ENCODE results near the gene CCDC28A. TPM values are rescaled to one million over a fixed set of nuclear protein-coding genes. Genes with fewer than 3 reads are reported as not detected.

CCDC28A gene
- total and polyA plus RNA-seq, 2 of the 4 experiments (the other 2 are of a cell fraction), result 6.8 to 8.0 TPM

DNA sequence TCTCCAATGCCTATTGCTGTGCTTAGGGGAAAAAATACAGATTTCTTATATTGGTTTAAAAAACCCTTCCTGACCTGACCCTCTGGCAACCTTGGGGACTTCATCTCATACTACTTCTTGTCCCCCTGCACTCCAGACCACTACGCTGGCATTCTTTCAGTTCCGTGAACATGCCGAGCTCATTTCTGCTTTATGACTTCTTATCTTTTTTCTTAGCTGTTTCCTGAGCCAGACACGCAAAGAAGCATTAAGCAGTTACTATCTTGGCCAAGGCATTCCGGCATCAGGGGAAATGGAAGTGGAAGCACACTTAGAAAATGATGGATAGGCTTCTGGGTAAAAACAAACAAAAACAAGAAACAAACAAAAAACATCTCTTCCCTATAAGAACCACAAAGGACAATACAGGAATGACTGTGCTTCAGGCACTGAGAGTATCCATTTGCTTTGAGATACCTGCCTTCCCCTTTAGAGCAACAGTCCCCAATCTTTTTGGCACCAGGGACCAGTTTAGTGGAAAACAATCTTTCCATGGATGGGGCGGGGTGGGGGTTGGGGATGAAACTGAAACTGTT, 4.4 kb upstream of the CCDC28A start:
- H3K18ac ChIP-seq (ENCODE audit: low read depth, low read length), result no peak overlapping the region
- no peaks in the 10 kb centered on the region for H3K9me3 ChIP-seq (ENCODE audit: control insufficient read depth, insufficient read depth, low read length)
- H2BK15ac ChIP-seq (ENCODE audit: low read depth, low read length), result no peak overlapping the region
- no peak overlapping the region for H2BK5ac ChIP-seq (ENCODE audit: low read depth, low read length, poor library complexity, severe bottlenecking)
- no peak overlapping the region for H4K91ac ChIP-seq (ENCODE audit: insufficient read depth, low read depth, low read length)
- no peak overlapping the region for H2AFZ ChIP-seq (replicated peaks; ENCODE audit: low read length, poor library complexity)
- no peaks in the 10 kb centered on the region for H3K36me3 ChIP-seq (ENCODE audit: control insufficient read depth, insufficient read depth, low read length)
- DNase-seq (no peak), ATAC-seq (ENCODE audit: low read depth) (no peak)
- no peak overlapping the region for H4K8ac ChIP-seq (ENCODE audit: low read depth in 2 of 2, low read length in 2 of 2)
- no peak overlapping the region for H3K4ac ChIP-seq (ENCODE audit: low read depth, low read length)
- intact Hi-C loops (cut with micrococcal nuclease) (loop anchor here (5.0 kb wide), 1 partner anchor 652 kb away; no protein-coding TSS in a partner anchor), in situ Hi-C loops (cut with MboI; ENCODE audit: low sequenced_read_pairs) (loop anchor here (5.0 kb wide), 1 partner anchor 652 kb away; no protein-coding TSS in a partner anchor), dilution Hi-C loops (cut with HindIII; ENCODE audit: low sequenced_read_pairs, unreplicated experiment) (no loop called here)
- no peaks in the 10 kb centered on the region for H3K27me3 ChIP-seq (ENCODE audit: control insufficient read depth, insufficient read depth, low read length)
- H2BK20ac ChIP-seq (ENCODE audit: low read depth, low read length), result no peak overlapping the region
- POLR2A ChIA-PET (ENCODE audit: unreplicated experiment), result no interaction called here
- H3K9ac ChIP-seq (ENCODE audit: low read depth, low read length), result no peak overlapping the region
- no peaks in the 10 kb centered on the region for H3K4me1 ChIP-seq (ENCODE audit: control insufficient read depth, insufficient read depth, low read length)
- no peak overlapping the region for H3K56ac ChIP-seq (ENCODE audit: extremely low read depth, insufficient read depth, low read length)
- 100% methylated on average over 1 of the region's 6 CpGs; no CpG with 5 or more reads in 1 of the 2 experiments for WGBS, 2 experiments (ENCODE audit: extremely low coverage in 2 of 2, insufficient read length in 1 of 2)
- H3K14ac ChIP-seq (replicated peaks; ENCODE audit: low read depth, low read length), result no peak overlapping the region
- no peaks in the 10 kb centered on the region for H3K9me1 ChIP-seq (ENCODE audit: insufficient read depth, low read length)
- 0 out of 2 replicates have a peak overlapping the region, but pooled peaks have one; percentile 37 for H3K23ac ChIP-seq (ENCODE audit: low read depth, low read length)
- H4K5ac ChIP-seq (ENCODE audit: low read depth, low read length), result no peak overlapping the region
- TF ChIP-seq RAD21 (IDR thresholded peaks at IDR 0.05; ENCODE audit: low read length), result no peak
- no peak for TF ChIP-seq CEBPB (IDR thresholded peaks at IDR 0.05; ENCODE audit: low read depth, low read length)
- TF ChIP-seq FOS (IDR thresholded peaks at IDR 0.05; ENCODE audit: low read depth, low read length), result no peak
- no peak for TF ChIP-seq RFX5 (IDR thresholded peaks at IDR 0.05; ENCODE audit: low read depth, low read length)
- TF ChIP-seq MAFK (IDR thresholded peaks at IDR 0.05; ENCODE audit: low read depth, low read length), result no peak
- TF ChIP-seq RCOR1 (IDR thresholded peaks at IDR 0.05; ENCODE audit: insufficient replicate concordance, low read length), result no peak
- peaks cover 4 to 10% of the 10 kb centered on the region in 2 experiments; a peak in 2 of 4 replicates for H3K79me1 ChIP-seq (ENCODE audit: low read depth in 1 of 2, low read length in 2 of 2)
- no peak overlapping the region for H3K4me3 ChIP-seq (ENCODE audit: insufficient read depth, low read depth, low read length)
- no peak overlapping the region for H2BK120ac ChIP-seq (ENCODE audit: low read depth, low read length)
- BruUV-seq (replicated peaks), result no TSS peak
- no peaks in the 10 kb centered on the region for H4K20me1 ChIP-seq (ENCODE audit: insufficient read depth, low read length)
- H2AK5ac ChIP-seq (ENCODE audit: low read depth, low read length), result no peak overlapping the region
- H2AK9ac ChIP-seq (replicated peaks; ENCODE audit: low read depth, low read length, poor library complexity), result no peak overlapping the region
- H3K4me2 ChIP-seq (ENCODE audit: low read depth, low read length), result no peak overlapping the region
- no peak overlapping the region for H3K27ac ChIP-seq (ENCODE audit: insufficient read depth, low read length)
- CTCF ChIA-PET, result interaction anchor here (1.4 kb wide), 1 partner anchor 13 kb away, joined by 5 read pairs; no protein-coding TSS in a partner anchor
